SU-DHL-6 (cell line): ENCODE results near the gene ARL16.

Experiments
- CTCF ChIP-seq: fragments of 200-600 bp; sonication (generic); IDR thresholded peaks from one replicate; pipeline ENCODE4 v1.5.1; 2017; ENCODE audit warnings: antibody characterized with exemption, mild to moderate bottlenecking, low read length, moderate library complexity; ENCODE audit not compliant: insufficient read depth, poor library complexity, severe bottlenecking
- EZH2phosphoT487 ChIP-seq: fragments of 200-600 bp; sonication (generic), shearing (Covaris generic); conservative IDR thresholded peaks from 2 replicates; pipeline ENCODE4 v1.6.1; 2018; ENCODE audit warnings: mild to moderate bottlenecking, antibody characterized with exemption, low read length, moderate library complexity, mixed read lengths

- TF ChIP-seq CTCF (no peak), EZH2phosphoT487 (no peak)
These were observed 11.2 kb upstream of the ARL16 start for GRCh38 chr17:81694810-81695209.
